GM12878 (cell line): Measurements from ENCODE around the gene ANKRD33B. TPM values are rescaled to one million over a fixed set of nuclear protein-coding genes. Genes with fewer than 3 reads are reported as not detected.
A peak's percentile ranks its signal among the peaks of the same experiment; 100 is the strongest.

Experiments
- ATAC-seq: fragments of 200-7000 bp; cut with Tn5 transposase; 3 replicates; pipeline ENCODE4 v1.9.1; 2020; ENCODE audit warnings: mild to moderate bottlenecking, moderate library complexity
- BruUV-seq: library from RNA; stranded (reverse); fragments of 400-500 nt; replicated peaks from 2 replicates; lab custom pipeline; 2021; lab: Mats Ljungman, UMichigan
- CTCF ChIA-PET: fragments of 300-600 bp; sonication (Branson Sonifier 250); formaldehyde crosslinking; extraction: SDS; loops from one replicate; lab custom pipeline; 2021; ENCODE audit warnings: inconsistent platforms; lab: Yijun Ruan, JAX
- POLR2A ChIA-PET: fragments of 350-600 bp; formaldehyde crosslinking; extraction: SDS; loops from one replicate; lab custom pipeline; 2021; ENCODE audit warnings: inconsistent platforms; lab: Charles Lee
- RAD21 ChIA-PET: fragments of 300-600 bp; sonication (Branson Sonifier 250); formaldehyde crosslinking; loops from one replicate; lab custom pipeline; 2023; ENCODE audit warnings: antibody characterized with exemption; ENCODE audit not compliant: unreplicated experiment; lab: Charles Lee
- SMC1A ChIA-PET: fragments of 300-600 bp; sonication (Branson Sonifier 250); formaldehyde crosslinking; loops from one replicate; lab custom pipeline; 2023; ENCODE audit not compliant: unreplicated experiment, uncharacterized antibody; lab: Charles Lee
- DNase-seq: peaks from one replicate; pipeline ENCODE4 v3.0.0-alpha.2; 2011; ENCODE audit warnings: low read depth, low spot score
- FAIRE-seq: peaks from 3 replicates; lab custom pipeline; 2011; peaks lifted over from hg19 to GRCh38; lab: Jason Lieb, UNC
- H2AFZ ChIP-seq: 2 replicates; pipeline ENCODE4 v1.6.0; 2011; ENCODE audit warnings: low read depth, low read length, control low read depth; ENCODE audit not compliant: control insufficient read depth
- H3K27ac ChIP-seq: 2 replicates; pipeline ENCODE4 v1.5.1; 2011; ENCODE audit warnings: control low read depth; ENCODE audit not compliant: control insufficient read depth, insufficient read depth
- H3K27me3 ChIP-seq, 2 experiments: replicated peaks in 1 of 2; 2 replicates each; pipeline versions ENCODE4 v1.6.0 to v1.6.1; 2011; ENCODE audit warnings: low read length in 1 of 2; ENCODE audit not compliant: control insufficient read depth in 2 of 2, insufficient read depth in 2 of 2
- H3K36me3 ChIP-seq, 2 experiments: 2 replicates each; pipeline ENCODE4 v1.5.1; 2011; ENCODE audit warnings: low read length in 1 of 2; ENCODE audit not compliant: control insufficient read depth in 2 of 2, insufficient read depth in 2 of 2
- H3K4me1 ChIP-seq: 2 replicates; pipeline ENCODE4 v1.6.1; 2011; ENCODE audit warnings: mild to moderate bottlenecking, low read length, moderate library complexity, mixed read lengths; ENCODE audit not compliant: control insufficient read depth, insufficient read depth
- H3K4me2 ChIP-seq: 2 replicates; pipeline ENCODE4 v1.6.0; 2011; ENCODE audit warnings: control low read depth; ENCODE audit not compliant: control insufficient read depth, insufficient read depth
- H3K4me3 ChIP-seq: fragments of 200-600 bp; sonication (generic); 2 replicates; pipeline ENCODE4 v1.5.1; 2016
- H3K79me2 ChIP-seq: 2 replicates; pipeline ENCODE4 v1.6.0; 2011; ENCODE audit warnings: low read length; ENCODE audit not compliant: control insufficient read depth, insufficient read depth
- H3K9ac ChIP-seq: 2 replicates; pipeline ENCODE4 v1.8.0; 2011; ENCODE audit warnings: low read length, control low read depth, mixed read lengths; ENCODE audit not compliant: control insufficient read depth, insufficient read depth
- H3K9me3 ChIP-seq: replicated peaks from 3 replicates; pipeline ENCODE4 v1.5.1; 2011; ENCODE audit warnings: mild to moderate bottlenecking, low read length; ENCODE audit not compliant: control insufficient read depth, insufficient read depth
- H4K20me1 ChIP-seq: 2 replicates; pipeline ENCODE4 v1.6.0; 2011; ENCODE audit not compliant: control insufficient read depth, insufficient read depth
- BACH1 ChIP-seq: fragments of 450-650 bp; IDR thresholded peaks from 2 replicates; pipeline ENCODE4 v1.6.1; 2017; ENCODE audit warnings: mild to moderate bottlenecking, borderline replicate concordance
- CREM ChIP-seq: IDR thresholded peaks from 2 replicates; pipeline ENCODE4 v1.6.1; 2014; ENCODE audit warnings: antibody characterized with exemption, low read depth
- MTA3 ChIP-seq: IDR thresholded peaks from 2 replicates; pipeline ENCODE4 v1.6.1; 2012; ENCODE audit warnings: low read length, inconsistent platforms, borderline replicate concordance
- NBN ChIP-seq: fragments of 450-650 bp; IDR thresholded peaks from 2 replicates; pipeline ENCODE4 v1.6.1; 2016
- NFXL1 ChIP-seq: fragments of 450-650 bp; IDR thresholded peaks from 2 replicates; pipeline ENCODE4 v1.6.1; 2017; ENCODE audit warnings: antibody characterized with exemption, mild to moderate bottlenecking, borderline replicate concordance
- NKRF ChIP-seq: fragments of 450-650 bp; conservative IDR thresholded peaks from 2 replicates; pipeline ENCODE4 v1.6.1; 2017; ENCODE audit warnings: mild to moderate bottlenecking, moderate library complexity
- PAX8 ChIP-seq: fragments of 450-650 bp; IDR thresholded peaks from 2 replicates; pipeline ENCODE4 v1.6.1; 2017; ENCODE audit warnings: mild to moderate bottlenecking, moderate library complexity
- PML ChIP-seq: IDR thresholded peaks from 2 replicates; pipeline ENCODE4 v1.6.1; 2012; ENCODE audit warnings: low read length, inconsistent platforms
- POLR2AphosphoS5 ChIP-seq: IDR thresholded peaks from 2 replicates; pipeline ENCODE4 v1.6.1; 2011; ENCODE audit warnings: mild to moderate bottlenecking, low read length, inconsistent platforms
- RFX5 ChIP-seq: IDR thresholded peaks from 2 replicates; pipeline ENCODE4 v1.6.1; 2011; ENCODE audit warnings: low read depth, low read length, improper control_type of control experiment
- SMAD5 ChIP-seq: IDR thresholded peaks from 2 replicates; pipeline ENCODE4 v1.6.1; 2016; ENCODE audit warnings: antibody characterized with exemption, low read depth
- SP1 ChIP-seq: IDR thresholded peaks from one replicate; pipeline ENCODE4 v1.6.1; 2011; ENCODE audit warnings: low read depth, low read length
- USF1 ChIP-seq: IDR thresholded peaks from 2 replicates; pipeline ENCODE4 v1.6.1; 2011; ENCODE audit warnings: borderline replicate concordance, low read depth, mild to moderate bottlenecking, moderate library complexity, mixed read lengths, low read length; ENCODE audit not compliant: insufficient read depth; ENCODE audit errors: extremely low read length
- YY1 ChIP-seq: IDR thresholded peaks from 2 replicates; pipeline ENCODE4 v1.6.1; 2011; ENCODE audit warnings: low read depth, mild to moderate bottlenecking, low read length
- ZBTB33 ChIP-seq: fragments of 450-650 bp; IDR thresholded peaks from 2 replicates; pipeline ENCODE4 v1.6.1; 2017; ENCODE audit warnings: mild to moderate bottlenecking
- WGBS: methylation state at CpG from one replicate; pipeline ENCODE4 v1.1.6; 2016; ENCODE audit warnings: low lambda C conversion rate; ENCODE audit not compliant: insufficient replicate concordance, insufficient coverage; ENCODE audit errors: missing lambda C conversion rate; 5-methylcytosine and 5-hydroxymethylcytosine counted together
- in situ Hi-C: fragments of 300-500 bp; cut with MboI; formaldehyde crosslinking; loops from 9 replicates; pipeline ENCODE4 v1.14.3; 2018; ENCODE audit warnings: mixed read lengths
- intact Hi-C: fragments of 100-400 bp; cut with micrococcal nuclease; formaldehyde crosslinking; loops from one replicate; pipeline ENCODE4 v1.14.2; 2022; ENCODE audit not compliant: unreplicated experiment
- polyA plus RNA-seq, 11 experiments: library from polyadenylated mRNA; depleted of rRNA in 4 of 11; unstranded in 6 of 11; stranded (reverse) in 5 of 11; fragments of >200 nt; fragmentation: Nextera tagmentation in 4 of 11; fragmentation: Illumina TruSeq in 1 of 11; extraction: Ambion mirVana in 4 of 11; extraction: Trizol in 1 of 11; gene quantifications; 1 replicate in 1 of 11; 2 replicates in 10 of 11; pipeline versions ENCODE4 v1.2.1 to v1.2.3, GENCODE V29; 2011 to 2016; ENCODE audit warnings: inconsistent platforms in 2 of 11, missing spikeins in 2 of 11, low read depth in 1 of 11
- total RNA-seq, 4 experiments: library from RNA; depleted of rRNA in 3 of 4; stranded (reverse); fragments of >200 nt in 3 of 4; fragmentation: Illumina TruSeq in 1 of 4; extraction: Trizol in 1 of 4; gene quantifications; 2 replicates each; pipeline versions ENCODE4 v1.2.1 to v1.2.3, GENCODE V29; 2013 to 2021

ANKRD33B gene
- total and polyA plus RNA-seq, 10 of the 15 experiments (the other 5 are each of a cell fraction or from before 2014, with no cell fraction given), result 4.9 to 61.6 (median 15.6) TPM

- TF ChIP-seq NKRF (no peak; the same call in 1 of the 2 replicates), PAX8 (no peak), YY1 (peak; percentile 36), MTA3 (peak; percentile 92; the same call in 1 of the 2 replicates), NBN (0 out of 2 replicates have a peak, but pooled peaks have one; percentile 58), POLR2AphosphoS5 (peak; percentile 77; the same call in 1 of the 2 replicates), PML (peak; percentile 75; the same call in 1 of the 2 replicates)
Observed at GRCh38 chr5:10562201-10563109, 1.4 kb upstream of the ANKRD33B start (continued).

- RAD21 ChIA-PET, result interaction anchor here (0.6 to 1.9 kb wide), 12 partner anchors 13 to 121 kb away, joined by 3 to 16 read pairs (median 4); no protein-coding TSS in a partner anchor
- no peaks in the 10 kb centered on the region; the same call in 1 of the 2 replicates for H4K20me1 ChIP-seq
- no peaks in the 10 kb centered on the region for H3K27me3 ChIP-seq
- intact Hi-C loops, result loop anchor here (2.0 to 5.0 kb wide), 3 partner anchors 69 to 197 kb away; partner anchors contain the start of gene DAP
- H2AFZ ChIP-seq, result peak overlapping the region; percentile 76
- WGBS, result 2% methylated on average over 68 of the region's 76 CpGs
- no peak for DNase-seq
- peak overlapping the region; percentile 86 for H3K9ac ChIP-seq
- no peaks in the 10 kb centered on the region for H3K9me3 ChIP-seq
- ATAC-seq, result peak; percentile 52
- peaks cover 49% of the 10 kb centered on the region for H3K79me2 ChIP-seq
- SMC1A ChIA-PET, result no interaction called here
- peaks cover 18% of the 10 kb centered on the region for H3K4me1 ChIP-seq
- peak overlapping the region; percentile 87 for H3K27ac ChIP-seq
- BruUV-seq, result TSS peak; percentile 86
- peak overlapping the region; percentile 79 for H3K4me3 ChIP-seq
- in situ Hi-C loops, result no loop called here
- CTCF ChIA-PET, result interaction anchor here (0.6 to 7.9 kb wide), 4 partner anchors 14 to 64 kb away, joined by 3 to 57 read pairs (median 3); no protein-coding TSS in a partner anchor
- no peaks in the 10 kb centered on the region for H3K36me3 ChIP-seq
- POLR2A ChIA-PET, result interaction anchor here (0.9 to 2.3 kb wide), 6 partner anchors 14 to 71 kb away, joined by 3 to 14 read pairs (median 3); no protein-coding TSS in a partner anchor
- peak overlapping the region; percentile 99 for H3K4me2 ChIP-seq
- FAIRE-seq, result no peak
- peak; percentile 39; the same call in 1 of the 2 replicates for TF ChIP-seq SMAD5
- no peak for TF ChIP-seq ZBTB33
- peak; percentile 77 for TF ChIP-seq USF1
- peak; percentile 87; the same call in 1 of the 2 replicates for TF ChIP-seq NFXL1
- TF ChIP-seq CREM, result peak; percentile 10; the same call in 1 of the 2 replicates
- no peak for TF ChIP-seq RFX5
- peak; percentile 43; the same call in 1 of the 2 replicates for TF ChIP-seq BACH1
- TF ChIP-seq SP1, result peak; percentile 2
Observed at GRCh38 chr5:10563110-10563944, 543 bp upstream of the ANKRD33B start.
